NCI-H2196 treated with DMSO at 0.1 percent for 48 hours (cell line): Measurements from ENCODE around the gene BRD4.

Source experiments
- DNase-seq: peaks from one replicate; lab custom pipeline; 2025; ENCODE audit not compliant: unreplicated experiment; lab: John Stamatoyannopoulos, UW

The BRD4 gene

GRCh38 chr19:15234431-15235130, 97.8 kb downstream of the BRD4 start:
- DNase-seq, result no peak

DNA sequence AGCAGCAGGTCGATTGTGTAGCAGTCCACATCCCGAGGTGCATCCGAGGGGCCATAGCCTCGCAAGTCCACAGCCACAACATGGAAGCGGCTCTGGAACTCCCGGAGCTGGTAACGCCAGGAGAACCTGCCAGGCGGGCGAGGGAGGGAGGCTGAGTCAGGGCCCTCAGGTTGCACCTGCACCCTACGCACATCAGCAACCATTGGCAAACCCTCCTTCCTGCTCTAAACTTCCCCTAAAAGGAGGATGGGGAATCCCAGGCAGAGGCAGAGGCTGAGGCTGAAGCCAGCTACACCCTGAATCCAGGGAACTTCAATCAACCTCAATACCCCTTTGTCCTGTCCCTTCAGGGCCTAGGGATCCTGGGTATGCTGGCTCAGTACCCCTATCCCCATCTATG, 101.1 kb downstream of the BRD4 start:
- no peak for DNase-seq

DNA sequence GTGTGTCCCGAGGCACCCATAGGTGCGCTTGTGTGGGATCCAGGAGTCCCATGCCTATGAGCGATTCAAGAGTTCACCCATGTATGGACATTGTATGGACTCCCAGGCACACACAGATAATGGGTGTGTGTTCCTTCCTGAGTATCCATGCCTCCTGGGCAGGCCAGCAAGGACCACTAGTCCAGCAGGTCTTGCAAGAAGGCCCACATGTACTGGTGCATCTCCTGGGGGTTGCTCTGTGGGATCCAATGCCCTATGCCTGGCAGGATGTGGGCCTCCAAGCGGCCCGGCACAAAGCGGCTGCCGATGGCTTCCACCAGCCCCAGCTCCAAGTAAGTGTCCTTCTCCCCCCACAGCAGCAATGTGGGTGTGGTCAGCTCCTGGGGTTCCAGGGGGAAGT, 105.1 kb downstream of the BRD4 start:
- no peak for DNase-seq

GRCh38 chr19:15225760-15226159, 106.6 kb downstream of the BRD4 start:
- DNase-seq, result no peak

GRCh38 chr19:15223649-15224361, 108.5 kb downstream of the BRD4 start:
- no peak for DNase-seq

DNA sequence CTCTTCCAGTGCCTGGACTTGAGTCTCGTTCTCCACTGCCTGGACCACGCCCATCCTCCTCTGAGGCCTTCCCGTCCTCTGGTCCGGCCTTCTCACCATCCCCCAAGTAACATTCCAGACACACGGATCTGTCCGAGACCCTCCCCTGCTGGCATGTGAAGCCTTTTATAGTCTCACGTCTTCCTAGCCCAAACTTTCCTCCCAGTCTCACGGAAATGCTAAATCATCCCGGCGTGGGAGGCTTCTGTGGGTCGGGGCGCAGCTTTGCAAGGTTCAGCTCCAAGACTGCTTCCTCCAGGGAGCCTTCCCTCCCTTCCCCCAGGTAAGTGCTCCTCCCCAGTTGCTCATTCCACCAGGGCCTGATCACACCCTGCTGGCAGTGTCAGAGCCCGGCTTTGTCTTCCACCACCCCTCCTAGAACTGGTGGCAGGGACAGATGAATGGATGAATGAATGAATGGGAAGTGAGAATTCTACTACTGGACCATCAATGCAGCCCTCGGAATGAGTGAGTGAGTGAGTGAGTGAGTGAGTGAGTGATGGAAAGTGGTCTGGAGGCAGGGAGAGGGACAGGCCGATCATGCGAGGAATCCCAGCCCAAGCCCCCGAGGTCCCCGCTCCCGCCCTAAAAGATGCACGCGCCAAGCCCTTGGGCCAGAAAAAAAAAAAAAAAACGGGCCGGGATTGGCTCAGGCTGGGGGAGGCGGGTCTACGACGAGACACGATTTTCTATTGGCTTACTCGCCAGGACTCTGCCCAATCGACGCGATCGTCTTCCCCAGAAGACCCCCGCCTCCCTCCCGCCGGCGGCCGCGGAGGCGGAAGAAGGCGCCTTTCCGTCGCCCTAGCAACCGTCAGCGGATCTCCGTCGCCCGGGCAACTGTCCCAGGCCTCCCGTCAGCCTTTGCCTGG, 109.3 kb downstream of the BRD4 start:
- DNase-seq, result peak; percentile 96

- DNase-seq, result no peak
Observed at GRCh38 chr19:15220833-15221232, 111.5 kb downstream of the BRD4 start.

GRCh38 chr19:15218501-15218900, 113.8 kb downstream of the BRD4 start:
- DNase-seq, result no peak

DNA sequence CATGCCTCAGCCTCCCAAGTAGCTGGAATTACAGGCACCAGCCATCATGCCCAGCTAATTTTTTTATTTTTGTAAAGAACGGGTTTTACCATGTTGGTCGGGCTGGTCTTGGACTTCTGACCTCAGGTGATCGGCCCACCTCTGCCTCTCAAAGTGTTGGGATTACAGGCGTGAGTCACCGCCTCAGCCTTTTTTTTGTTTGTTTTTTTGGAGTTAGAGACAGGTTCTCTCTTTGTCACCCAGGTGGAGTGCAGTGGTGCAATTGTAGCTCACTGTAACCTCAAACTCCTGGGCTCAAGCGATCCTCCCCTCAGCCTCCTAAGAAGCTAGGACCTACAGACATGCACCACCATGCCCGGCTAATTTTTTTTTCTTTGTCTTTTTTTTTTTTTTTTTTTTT, 116.0 kb downstream of the BRD4 start:
- DNase-seq, result no peak

DNA sequence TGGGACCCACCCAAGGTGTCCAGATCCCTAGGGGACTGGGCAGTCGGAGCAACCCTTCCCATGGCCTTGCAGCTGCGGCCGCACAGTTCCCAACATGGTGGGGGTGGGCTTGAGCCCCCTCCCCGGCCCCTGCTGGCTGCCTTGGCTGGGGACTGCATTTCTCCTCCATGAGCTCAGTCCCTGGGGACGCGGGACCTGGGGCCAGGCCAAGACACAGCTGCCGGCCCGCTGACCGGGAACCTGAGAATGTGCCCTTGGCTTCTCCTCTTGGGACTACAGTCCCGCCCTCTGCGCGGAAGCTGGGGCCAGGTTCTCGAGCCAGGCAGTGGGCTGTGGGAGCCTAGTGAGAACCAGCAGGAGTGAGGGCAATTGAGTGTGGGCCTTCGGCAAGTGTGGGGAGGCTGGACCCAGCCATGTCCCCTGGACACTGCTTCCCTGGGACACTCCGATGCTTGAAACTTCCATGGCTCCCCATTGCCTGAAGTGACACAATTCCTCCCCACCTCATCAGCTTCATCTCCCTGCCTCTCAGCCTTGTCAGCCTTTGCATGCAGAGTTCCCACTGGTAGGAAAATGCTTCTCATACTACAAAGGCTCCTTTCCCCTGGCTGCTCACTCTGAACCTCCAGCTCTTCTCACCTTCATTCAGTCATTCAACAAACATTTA, 118.5 kb downstream of the BRD4 start:
- no peak for DNase-seq

DNA sequence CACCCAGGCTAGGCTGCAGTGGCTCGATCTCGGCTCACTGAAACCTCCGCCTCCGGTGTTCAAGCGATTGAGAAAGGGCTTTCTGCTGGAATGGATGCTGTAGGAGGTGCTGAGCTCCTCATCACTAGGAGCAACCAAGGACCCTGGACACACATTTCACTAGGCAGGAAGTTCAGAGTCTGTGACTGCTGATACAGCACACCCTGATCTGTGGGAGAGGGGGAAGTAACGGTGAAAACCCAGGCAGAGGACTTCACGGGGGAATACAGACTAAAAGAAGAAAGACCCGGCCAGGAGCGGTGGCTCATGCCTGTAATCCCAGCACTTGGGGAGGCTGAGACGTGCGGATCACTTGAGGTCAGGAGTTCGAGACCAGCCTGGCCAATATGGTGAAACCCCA, 119.6 kb downstream of the BRD4 start:
- no peak for DNase-seq

DNA sequence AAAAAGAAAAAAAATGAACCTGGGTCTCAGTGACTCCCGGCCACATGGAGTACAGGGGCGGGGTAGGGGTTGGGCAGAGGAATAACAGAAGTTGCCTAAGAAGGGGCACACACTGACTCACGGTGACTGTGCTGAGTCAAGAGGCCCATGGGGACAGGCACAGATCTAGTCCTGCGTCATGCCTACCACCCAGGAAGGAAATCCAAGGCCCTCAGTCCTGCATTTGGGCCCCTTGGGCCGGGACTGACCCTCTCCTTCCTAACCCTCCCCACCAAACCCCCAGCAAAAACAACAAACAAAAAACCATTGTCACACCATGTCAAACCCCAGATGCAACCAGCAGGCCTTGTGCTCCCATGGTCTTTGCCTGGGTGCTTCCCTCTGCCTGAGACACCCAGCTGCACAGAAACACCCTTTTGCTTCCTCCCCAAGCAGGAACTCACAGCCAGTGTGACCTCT, 122.0 kb downstream of the BRD4 start:
- no peak for DNase-seq

- no peak for DNase-seq
Observed at GRCh38 chr19:15201374-15202023, 130.8 kb downstream of the BRD4 start.

GRCh38 chr19:15200553-15201364, 131.6 kb downstream of the BRD4 start, which contains the start of gene NOTCH3:
TSS of gene NOTCH3 (minus strand) at chr19:15200995. CDS start at chr19:15200905, 90 bp downstream.
- no peak for DNase-seq

GRCh38 chr19:15199661-15200552, 132.4 kb downstream of the BRD4 start:
- DNase-seq, result no peak

DNA sequence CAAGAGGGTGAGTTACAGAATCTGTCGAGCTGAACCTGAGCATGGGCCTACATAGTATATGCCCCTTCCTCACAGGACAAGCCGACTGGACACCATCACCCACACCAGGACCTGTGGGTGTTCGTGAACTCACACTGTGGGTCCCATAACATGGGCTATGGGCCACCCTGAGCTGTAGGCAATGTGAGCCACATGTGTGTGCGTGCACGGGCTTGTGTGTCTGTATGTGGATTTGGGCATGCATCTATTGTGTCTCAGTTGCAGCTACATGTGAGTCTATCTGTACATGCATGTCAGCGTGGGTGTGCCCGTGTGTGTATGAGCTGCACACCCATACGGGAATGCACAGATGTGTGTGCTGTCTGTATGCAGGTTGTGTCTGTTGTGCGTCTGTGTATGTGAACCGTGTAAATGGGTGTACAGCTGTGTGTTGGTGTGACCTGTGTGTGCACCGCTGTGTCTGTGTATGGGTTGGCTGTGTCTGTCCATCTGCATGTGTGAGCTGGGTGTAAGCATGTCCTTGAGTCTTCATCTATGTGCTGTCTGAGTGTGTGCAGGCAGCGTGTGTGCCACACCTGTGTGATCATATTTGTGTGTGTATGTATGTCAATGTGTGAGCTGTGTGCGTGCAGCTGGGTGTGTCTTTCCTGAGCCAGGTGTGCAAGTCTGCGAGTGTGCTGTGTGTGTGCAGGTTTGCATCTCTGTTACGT, 133.2 kb downstream of the BRD4 start:
- DNase-seq, result no peak

DNA sequence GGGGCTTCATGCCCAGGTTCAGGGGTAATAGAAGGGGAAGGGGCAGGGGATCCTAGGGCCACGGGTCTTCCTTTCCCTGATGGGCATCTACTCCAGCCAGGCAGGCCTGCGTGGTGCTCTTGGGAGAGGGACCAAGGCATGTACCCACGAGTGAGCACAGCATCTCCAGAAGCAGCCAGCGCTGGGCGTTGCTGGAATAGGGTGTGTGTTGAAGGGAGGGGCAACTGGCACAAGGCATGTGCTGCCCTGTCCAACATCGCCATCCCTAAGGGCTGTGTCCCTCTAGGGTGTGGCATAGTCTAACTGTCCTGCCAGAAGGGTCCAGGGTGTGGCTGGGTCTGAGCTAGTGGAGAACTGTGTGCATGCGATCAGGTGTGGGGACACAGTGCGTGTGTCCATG, 134.4 kb downstream of the BRD4 start:
- no peak for DNase-seq
